ENCODE results near the gene OTULINL.

The OTULINL gene

DNA sequence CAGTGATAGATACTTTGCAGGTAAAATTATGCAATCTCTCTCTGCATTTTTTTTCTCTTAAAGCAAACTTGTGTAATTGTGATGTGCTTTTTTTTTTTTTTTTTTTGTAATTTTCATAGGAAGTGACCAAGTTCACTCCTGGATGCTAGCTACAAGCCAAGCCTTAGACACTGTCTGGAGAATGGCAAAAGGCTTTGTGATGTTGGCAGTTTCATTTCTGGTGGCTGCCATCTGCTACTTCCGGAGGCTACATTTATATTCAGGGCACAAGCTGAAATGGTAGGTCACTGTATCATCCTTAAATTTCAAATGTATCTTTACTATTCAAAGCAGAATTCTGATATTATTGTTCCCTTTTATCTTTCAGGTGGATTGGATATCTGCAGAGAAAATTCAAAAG, 19.3 kb downstream of the OTULINL start:
- no peak for DNase-seq

DNA sequence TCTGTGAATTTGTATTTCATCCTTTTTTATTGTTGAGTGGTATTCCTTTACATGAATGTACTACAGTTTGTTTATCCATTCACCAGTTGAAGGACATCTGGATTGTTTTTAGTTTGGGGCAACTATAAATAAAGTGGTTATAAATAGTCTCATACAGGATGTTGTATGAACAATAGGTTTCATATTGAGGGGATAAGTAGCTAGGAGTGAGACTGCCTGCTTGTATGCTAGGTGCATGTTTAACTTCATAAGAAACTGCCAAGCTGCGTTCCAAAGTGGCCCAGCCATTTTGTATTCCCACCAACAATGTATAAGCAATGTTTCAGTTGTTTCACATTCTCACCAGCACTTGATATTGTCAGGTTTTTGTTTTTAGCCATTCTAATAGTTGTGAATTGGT, 21.5 kb downstream of the OTULINL start:
- no peak for DNase-seq

DNA sequence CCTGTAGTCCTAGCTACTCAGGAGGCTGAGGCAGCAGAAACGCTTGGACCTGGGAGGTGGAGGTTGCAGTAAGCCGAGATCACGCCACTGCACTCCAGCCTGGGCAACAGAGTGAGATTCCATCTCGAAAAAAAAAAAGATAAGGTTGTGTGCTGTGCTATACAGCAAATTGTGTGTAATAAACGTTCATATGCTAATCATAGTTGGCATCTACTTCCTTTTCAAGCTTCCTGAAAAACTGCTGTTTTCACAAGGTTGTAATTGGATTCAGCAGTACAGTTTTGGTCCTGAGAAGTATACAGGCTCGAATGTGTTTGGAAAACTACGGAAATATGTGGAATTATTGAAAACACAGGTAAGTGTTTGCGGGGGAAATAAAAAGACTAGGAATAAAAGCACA, 25.5 kb downstream of the OTULINL start:
- no peak for DNase-seq

DNA sequence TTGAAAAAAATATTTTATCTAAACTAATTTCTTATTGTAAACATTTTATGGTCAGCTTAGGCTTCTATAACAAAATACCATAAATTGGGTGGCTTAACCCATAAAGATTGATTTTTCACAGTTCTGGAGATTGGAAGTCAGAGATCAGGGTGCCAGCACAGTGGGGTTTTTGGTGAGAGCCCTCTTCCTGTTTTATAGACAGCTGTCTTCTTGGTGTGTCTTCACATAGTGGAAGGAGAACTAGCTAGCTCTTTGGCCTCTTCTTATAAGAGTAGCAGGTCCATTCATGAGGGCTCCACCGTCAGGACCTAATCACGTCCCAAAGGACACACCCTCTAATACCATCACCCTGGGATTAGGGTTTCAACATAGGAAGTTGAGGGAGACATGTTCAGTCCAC, 26.6 kb downstream of the OTULINL start:
- DNase-seq, result no peak

DNA sequence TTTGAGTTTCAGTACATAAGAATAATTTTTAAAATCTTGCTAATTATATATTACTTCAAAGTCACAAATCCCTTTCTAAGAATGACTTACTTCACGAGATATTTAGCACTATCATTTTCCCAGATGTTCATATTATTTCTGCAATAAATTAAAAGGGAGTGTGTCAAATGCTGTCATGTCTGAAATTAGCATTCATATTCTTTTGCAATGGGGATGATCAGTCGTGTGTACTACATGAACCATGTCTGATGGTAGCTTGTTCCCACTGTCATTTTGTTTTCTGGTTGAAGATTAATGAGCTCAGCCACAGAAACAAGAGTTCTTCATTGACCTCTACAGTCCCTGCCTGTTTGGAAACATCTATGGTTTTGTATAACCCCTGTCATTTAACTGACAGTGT, 30.1 kb downstream of the OTULINL start:
- no peak for DNase-seq

DNA sequence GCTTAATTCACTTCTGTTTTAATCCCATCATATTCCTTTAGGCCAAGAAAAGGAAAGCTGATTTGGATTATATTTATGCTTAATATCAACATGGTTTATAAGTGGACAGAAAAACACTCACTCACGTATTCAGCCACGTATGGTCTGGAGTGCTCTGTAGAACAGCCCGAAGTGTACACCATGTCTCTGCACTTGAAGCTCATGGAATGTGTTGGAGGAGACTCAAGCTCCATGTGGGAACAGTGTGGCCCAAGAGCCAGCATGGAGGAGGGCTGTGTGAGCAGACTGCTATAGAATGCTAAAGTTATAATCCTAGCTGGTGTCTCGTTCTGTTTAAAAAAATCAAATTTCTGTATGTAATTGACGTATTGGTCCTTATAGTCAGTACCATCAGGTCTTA, 32.9 kb downstream of the OTULINL start:
- DNase-seq, result no peak

DNA sequence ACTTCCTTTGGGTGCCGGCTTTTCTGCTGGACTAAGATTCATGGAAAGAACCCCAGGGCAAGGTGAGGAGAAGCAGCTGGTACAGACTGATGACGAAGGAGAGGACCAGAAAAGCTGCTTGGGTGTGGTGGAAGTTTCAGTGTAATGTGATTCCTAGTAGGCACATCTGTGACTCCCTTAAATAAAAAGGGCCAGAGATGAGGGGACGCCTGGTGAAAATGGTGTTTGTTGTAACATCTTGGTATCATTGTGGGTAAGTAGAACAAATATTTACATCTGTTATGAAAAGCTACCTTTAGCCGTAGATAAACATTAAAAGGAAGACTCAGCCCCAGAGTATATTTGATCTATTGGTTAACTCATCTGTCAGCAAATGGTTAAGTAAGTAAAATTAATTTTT, 33.8 kb downstream of the OTULINL start:
- DNase-seq, result no peak

DNA sequence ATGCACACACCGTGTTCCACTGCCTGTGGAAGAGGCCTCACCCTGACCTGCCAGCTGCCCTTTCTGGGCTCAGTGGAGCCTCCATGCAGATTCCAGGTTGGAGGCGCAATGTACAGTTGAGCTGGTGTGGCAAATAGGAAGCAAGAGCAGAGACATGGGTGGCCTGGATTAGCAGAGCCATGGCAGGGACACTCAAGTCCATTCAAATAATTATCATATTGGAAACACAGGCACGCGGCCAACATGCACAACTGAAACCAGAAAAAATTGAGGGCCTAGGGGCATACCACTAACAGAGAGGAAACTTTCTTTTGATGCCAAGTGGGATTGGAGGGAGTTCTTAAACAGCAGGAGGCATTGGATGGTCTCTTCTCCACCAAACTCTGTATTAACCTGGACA, 35.8 kb downstream of the OTULINL start:
- no peak for DNase-seq

DNA sequence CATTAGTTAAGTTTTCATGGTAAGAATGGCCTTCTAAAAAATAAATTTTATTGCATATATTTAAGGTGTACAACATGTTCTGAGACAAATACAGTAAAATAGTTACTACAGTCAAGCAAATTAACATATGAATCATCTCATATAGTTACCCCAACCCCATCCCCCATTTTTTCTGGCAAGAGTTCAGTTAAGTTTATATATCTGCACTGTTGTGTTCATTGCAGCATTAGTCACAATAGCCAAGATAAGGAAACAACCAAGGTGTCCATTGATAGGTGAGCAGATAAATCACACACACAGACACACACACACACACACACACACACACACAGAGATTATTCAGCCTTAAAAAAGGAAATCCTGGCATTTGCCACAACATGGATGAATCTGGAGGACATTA, 45.7 kb downstream of the OTULINL start:
- DNase-seq, result no peak

DNA sequence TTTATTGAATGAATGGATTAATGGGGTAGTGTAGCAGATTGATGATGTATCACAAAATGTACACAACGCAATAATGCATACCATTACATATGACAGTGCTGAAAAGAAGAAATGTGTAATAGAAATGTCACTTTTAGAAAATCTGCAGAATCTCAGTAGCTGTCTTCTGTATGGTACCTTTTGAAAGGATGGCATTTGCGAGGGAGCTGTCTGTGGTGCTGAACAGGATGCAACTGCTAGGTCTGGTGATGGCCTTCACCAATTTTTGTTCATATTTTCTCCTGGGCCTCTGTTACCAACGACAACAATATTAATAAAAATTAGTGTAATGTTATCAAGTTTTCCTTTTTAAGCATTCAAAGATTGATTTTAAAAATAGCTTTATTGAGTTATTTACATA, 46.8 kb downstream of the OTULINL start:
- peak; percentile 60 for DNase-seq

DNA sequence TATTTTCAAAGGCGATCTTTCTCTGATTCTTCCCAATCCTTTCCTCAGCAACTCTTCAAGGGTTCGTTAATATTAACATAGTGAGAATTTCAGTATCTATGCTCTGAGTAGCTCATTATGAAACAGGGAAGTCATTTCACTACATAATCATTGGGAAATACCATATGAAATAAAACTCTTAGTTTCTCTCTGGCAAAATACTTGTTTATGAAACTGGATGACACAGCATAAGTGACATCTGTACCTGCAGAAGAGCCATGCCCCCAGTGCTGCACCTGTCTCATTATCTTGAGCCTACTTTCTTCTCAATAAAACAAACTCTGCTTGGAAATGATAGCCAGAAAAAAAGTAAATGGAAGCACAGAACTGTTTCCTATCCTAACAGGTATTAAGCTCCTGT, 49.1 kb downstream of the OTULINL start:
- DNase-seq, result no peak

DNA sequence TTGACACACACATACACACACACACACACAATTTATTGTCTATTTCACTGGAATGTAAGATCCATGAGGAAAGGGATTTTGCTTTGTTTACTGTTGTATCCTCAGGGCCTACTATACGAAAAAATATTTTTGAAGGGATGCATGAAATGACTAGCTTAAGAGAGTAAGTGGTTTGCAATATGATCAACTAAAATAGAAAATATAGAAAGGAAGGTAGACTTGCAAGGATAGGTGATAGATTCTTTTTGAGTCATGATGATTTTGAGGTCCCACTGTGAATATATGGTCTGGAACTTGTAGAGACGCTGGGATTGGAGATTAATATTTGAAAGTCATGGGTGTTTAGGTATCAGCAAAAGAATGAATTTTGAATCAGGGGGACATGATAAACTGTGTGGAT, 54.1 kb downstream of the OTULINL start:
- no peak for DNase-seq

DNA sequence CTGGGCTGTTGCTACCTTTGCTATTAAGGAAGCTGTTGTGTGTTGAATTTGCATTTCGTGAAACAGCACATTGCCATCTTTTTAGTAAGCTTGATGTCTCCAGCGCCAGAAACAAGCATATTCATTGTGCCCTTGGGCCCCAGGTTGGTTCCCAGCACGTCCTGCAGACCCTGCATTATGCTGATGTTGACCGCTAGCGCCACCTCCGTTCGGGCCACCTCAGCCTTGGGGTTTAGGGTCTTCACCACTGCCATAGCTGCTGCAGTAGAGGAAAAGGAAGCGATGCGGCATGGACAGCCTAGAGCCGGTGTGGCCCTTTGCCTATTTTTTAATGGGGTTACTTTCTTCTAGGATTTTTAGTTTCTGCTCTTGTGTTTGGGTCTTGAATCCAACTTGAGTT, 59.2 kb downstream of the OTULINL start:
- no peak for DNase-seq

DNA sequence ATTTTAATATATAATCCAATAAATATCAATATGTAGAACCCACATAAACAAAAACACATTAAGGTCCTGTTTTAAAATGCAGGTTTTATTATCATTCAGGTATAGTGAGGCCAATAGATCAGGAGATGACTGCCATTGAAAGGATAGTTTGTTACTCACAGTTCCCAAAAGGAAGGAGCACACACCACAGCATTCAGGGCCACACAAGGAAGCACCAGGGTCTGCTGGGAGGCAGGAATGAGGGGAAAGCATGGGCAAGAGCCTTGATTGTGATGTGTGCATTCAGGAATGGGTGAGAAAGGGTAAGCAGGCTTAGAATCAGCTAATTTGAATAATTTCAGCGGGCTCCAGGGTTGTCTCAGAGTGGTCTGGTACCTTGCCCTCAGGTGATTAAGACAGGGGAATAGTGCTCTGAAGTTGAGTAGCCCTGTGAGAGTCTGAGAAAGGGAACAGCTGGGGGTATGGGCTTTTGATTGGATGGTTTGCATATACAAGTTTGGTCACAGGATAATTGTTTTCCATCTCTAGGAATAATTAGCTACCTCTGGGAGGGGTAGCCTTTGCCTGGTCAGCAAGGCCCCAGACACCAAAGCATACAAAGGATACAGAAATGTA, 63.1 kb downstream of the OTULINL start:
- no peak for DNase-seq

DNA sequence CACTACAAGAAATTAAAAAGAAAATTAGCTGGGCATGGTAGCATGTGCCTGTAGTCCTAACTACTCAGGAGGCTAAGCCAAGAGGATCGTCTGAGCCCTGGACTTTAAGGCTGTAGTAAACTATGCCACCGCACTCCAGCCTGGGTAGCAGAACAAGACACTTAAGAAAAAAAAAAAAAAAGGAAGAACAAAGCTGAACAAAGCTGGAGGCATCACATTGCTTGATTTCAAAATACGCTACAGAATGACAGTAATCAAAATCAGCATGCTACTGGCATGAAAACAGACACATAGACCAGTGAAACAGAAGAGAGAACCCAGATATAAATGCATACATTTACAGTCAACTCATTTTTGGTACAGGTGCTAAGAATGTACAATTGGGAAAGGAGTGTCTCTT, 68.5 kb downstream of the OTULINL start:
- no peak for DNase-seq

DNA sequence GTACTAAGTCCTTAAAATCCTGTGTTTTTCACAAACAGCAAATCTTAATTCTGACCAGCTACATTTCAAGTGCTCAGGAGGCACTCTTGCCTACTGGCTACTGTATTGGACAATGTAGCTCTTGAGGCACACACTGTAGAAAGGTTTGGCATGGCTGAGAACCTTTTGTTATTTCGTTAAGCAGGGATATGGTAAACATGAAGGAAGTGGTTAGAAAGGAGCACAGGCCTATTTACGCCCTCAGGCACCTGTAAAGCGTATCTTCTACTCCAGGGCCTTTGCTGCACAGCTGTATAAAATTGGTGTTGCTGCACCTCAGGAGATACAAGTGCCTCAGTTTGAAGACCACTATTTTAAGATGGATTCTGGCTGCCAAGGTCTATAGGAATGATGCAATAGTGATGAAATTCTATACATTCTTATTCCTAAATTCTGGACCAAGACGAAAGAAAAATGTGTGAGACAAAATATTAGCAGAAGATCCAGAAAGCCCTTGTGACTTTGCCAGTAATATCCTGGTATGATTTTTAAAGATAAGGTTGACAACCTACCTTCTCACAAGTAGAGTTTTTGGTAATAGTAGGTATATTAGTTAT, 73.7 kb downstream of the OTULINL start:
- DNase-seq, result no peak

DNA sequence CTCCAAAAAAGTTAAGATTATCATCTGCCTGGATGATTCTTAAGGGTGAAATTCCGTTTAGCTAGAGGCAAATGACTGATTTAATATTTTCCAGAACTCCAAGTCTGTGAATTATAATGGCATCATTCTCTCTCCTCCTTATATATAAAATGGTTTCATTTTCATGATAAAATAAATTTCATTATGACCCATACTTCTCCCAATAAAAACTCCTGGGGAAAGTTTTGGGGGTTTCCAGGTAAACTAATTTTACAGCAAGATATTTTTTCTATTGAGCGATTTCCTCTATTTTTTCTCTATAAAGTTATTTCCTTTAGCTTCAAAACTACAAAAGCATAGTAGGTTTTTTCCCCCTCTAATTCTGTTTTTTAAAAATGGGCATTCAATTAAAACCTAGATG, 75.3 kb downstream of the OTULINL start:
- DNase-seq, result no peak

DNA sequence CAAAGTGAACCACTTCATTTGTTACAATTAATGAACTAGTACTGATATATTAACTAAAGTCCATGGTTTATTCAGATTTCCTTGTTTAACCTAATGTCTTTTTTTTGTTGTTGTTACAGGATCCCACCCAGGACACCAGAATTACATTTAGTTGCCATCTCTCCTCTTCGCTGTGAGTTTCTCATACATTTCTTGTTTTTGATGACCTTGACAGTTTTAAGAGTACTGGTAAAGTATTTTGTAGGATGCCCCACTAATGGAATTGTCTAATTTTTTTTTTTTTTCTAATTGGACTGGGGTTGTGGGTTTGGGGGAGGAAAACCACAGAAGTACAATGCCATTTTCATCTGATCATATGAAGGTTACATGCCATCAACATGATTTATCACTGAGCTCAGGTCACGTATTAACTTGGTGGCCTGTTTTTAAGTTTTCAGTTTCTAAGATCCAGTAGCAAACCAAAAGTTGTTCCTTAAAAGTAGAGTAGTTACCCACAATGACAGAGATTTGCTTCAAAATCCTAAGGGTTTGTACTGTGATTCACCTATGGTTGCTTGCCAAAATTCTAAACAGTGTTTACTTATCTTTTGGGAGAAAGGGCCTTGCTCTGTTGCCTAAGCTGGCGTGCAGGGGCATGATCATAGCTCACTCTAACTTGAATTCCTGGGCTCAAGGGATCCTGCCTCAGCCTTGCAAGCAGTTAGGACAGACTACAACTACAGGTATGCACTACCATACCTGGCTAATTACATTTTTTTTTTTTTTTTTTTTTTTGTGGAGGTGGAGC, 78.4 kb downstream of the OTULINL start:
- DNase-seq, result peak; percentile 56

DNA sequence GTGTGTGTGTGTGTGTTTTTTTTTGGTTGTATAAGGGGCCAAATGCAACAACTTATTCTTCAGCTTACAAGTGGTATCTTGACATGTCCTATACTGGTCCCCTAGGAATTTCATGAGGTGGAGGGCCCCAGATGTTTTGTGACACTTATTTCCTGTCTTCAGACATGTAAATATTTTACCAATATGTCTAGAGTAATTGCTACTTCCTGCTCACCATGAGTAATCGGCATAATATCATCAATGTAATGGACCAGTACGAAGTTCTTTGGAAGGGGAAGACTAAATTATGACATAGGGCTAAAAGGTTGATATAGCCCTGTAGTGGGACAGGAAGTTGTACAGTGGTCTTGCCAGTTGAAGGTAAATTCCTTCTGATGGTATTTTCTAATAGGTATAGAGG, 79.2 kb downstream of the OTULINL start:
- DNase-seq, result no peak
